GM12872 (cell line): ENCODE data around the gene AKAP14.

Source experiments
- CTCF ChIP-seq: IDR thresholded peaks from 3 replicates; pipeline ENCODE4 v1.5.1; 2011; ENCODE audit warnings: low read depth, mild to moderate bottlenecking, low read length, moderate library complexity; ENCODE audit not compliant: insufficient read depth

The AKAP14 gene

GRCh38 chrX:119916310-119916709 lies 20.6 kb downstream of the AKAP14 start:
- TF ChIP-seq CTCF = no peak

- no peak for TF ChIP-seq CTCF
Observed at GRCh38 chrX:119917877-119918276, 22.2 kb downstream of the AKAP14 start.

- TF ChIP-seq CTCF = no peak
Observed at GRCh38 chrX:119919835-119920585, 24.3 kb downstream of the AKAP14 start.

- no peak for TF ChIP-seq CTCF
Observed at GRCh38 chrX:119935215-119935874, 39.7 kb downstream of the AKAP14 start.

GRCh38 chrX:119941336-119941735 lies 45.6 kb downstream of the AKAP14 start:
- TF ChIP-seq CTCF = no peak

- TF ChIP-seq CTCF = no peak
Observed at GRCh38 chrX:119942173-119942819, 46.6 kb downstream of the AKAP14 start.

GRCh38 chrX:119942831-119943184 lies 47.1 kb downstream of the AKAP14 start:
- no peak for TF ChIP-seq CTCF
